HEK293 (cell line): ENCODE measurements around the gene ENO2.

Experiments
- CTCF ChIA-PET: fragments of 350-600 bp; formaldehyde crosslinking; extraction: SDS; loops from one replicate; lab custom pipeline; 2021; ENCODE audit warnings: antibody characterized with exemption; lab: Yijun Ruan, JAX
- POLR2A ChIA-PET: fragments of 300-600 bp; formaldehyde crosslinking; extraction: SDS; loops from one replicate; lab custom pipeline; 2020; ENCODE audit warnings: antibody characterized with exemption, inconsistent platforms; lab: Yijun Ruan, JAX
- H3K27ac ChIP-seq: fragments of 200-500 bp; sonication (Bioruptor generic); 2 replicates; pipeline ENCODE4 v1.5.1; 2014; ENCODE audit warnings: low read depth, low read length, control low read depth, inconsistent platforms; ENCODE audit errors: extremely low read depth
- H3K36me3 ChIP-seq, 2 experiments: fragments of 200-500 bp in 1 of 2; sonication (Bioruptor generic) in 1 of 2; 1 replicate in 1 of 2; 2 replicates in 1 of 2; pipeline ENCODE4 v1.5.1; 2014 to 2017; ENCODE audit warnings: inconsistent platforms in 2 of 2, low read length in 2 of 2; ENCODE audit not compliant: control insufficient read depth in 2 of 2, insufficient read depth in 1 of 2
- H3K4me1 ChIP-seq: fragments of 200-500 bp; sonication (Bioruptor generic); 2 replicates; pipeline ENCODE4 v1.5.1; 2014; ENCODE audit warnings: mild to moderate bottlenecking, low read length, inconsistent platforms; ENCODE audit not compliant: control insufficient read depth, insufficient read depth
- H3K4me3 ChIP-seq: 2 replicates; pipeline ENCODE4 v1.5.1; 2011; ENCODE audit warnings: low read depth, mild to moderate bottlenecking, control low read depth, low read length, moderate library complexity
- H3K9me3 ChIP-seq: fragments of 200-500 bp; sonication (Bioruptor generic); 2 replicates; pipeline ENCODE4 v1.5.1; 2014; ENCODE audit warnings: low read depth, low read length, inconsistent platforms; ENCODE audit not compliant: control insufficient read depth, insufficient read depth
- AEBP2 ChIP-seq: fragments of 450-650 bp; formaldehyde crosslinking; IDR thresholded peaks from 2 replicates; pipeline ENCODE4 v1.5.1; 2016; ENCODE audit warnings: missing biosample characterization, missing genetic modification characterization, borderline replicate concordance
- IKZF3 ChIP-seq: fragments of 450-650 bp; IDR thresholded peaks from 2 replicates; pipeline ENCODE4 v1.5.0; 2018; ENCODE audit warnings: missing biosample characterization, mild to moderate bottlenecking, missing genetic modification characterization, moderate library complexity
- KLF7 ChIP-seq: fragments of 450-650 bp; formaldehyde crosslinking; IDR thresholded peaks from 2 replicates; pipeline ENCODE4 v1.5.1; 2016; ENCODE audit warnings: missing biosample characterization, missing genetic modification characterization, borderline replicate concordance
- TRIM28 ChIP-seq: IDR thresholded peaks from 2 replicates; pipeline ENCODE4 v1.6.1; 2011; ENCODE audit warnings: low read length, control low read depth, borderline replicate concordance
- ZEB2 ChIP-seq: fragments of 450-650 bp; formaldehyde crosslinking; IDR thresholded peaks from 2 replicates; pipeline ENCODE4 v1.5.1; 2016; ENCODE audit warnings: missing biosample characterization, missing genetic modification characterization
- ZFP37 ChIP-seq: fragments of 450-650 bp; formaldehyde crosslinking; IDR thresholded peaks from 2 replicates; pipeline ENCODE4 v1.5.1; 2016; ENCODE audit warnings: missing biosample characterization, missing genetic modification characterization
- ZFP41 ChIP-seq: fragments of 450-650 bp; formaldehyde crosslinking; IDR thresholded peaks from 2 replicates; pipeline ENCODE4 v1.5.1; 2016; ENCODE audit warnings: missing biosample characterization, missing genetic modification characterization, borderline replicate concordance
- ZNF112 ChIP-seq: fragments of 450-650 bp; formaldehyde crosslinking; IDR thresholded peaks from 2 replicates; pipeline ENCODE4 v1.5.0; 2017; ENCODE audit warnings: missing biosample characterization, missing genetic modification characterization
- ZNF146 ChIP-seq: fragments of 450-650 bp; formaldehyde crosslinking; IDR thresholded peaks from 2 replicates; pipeline ENCODE4 v1.5.1; 2016; ENCODE audit warnings: missing biosample characterization, missing genetic modification characterization
- ZNF169 ChIP-seq: fragments of 450-650 bp; formaldehyde crosslinking; IDR thresholded peaks from 2 replicates; pipeline ENCODE4 v1.5.1; 2016; ENCODE audit warnings: missing biosample characterization, missing genetic modification characterization
- ZNF2 ChIP-seq: fragments of 450-650 bp; formaldehyde crosslinking; IDR thresholded peaks from 2 replicates; pipeline ENCODE4 v1.5.1; 2016; ENCODE audit warnings: missing biosample characterization, missing genetic modification characterization
- ZNF266 ChIP-seq: fragments of 450-650 bp; formaldehyde crosslinking; IDR thresholded peaks from 2 replicates; pipeline ENCODE4 v1.5.1; 2016; ENCODE audit warnings: missing biosample characterization, missing genetic modification characterization, low read depth
- ZNF335 ChIP-seq: fragments of 450-650 bp; formaldehyde crosslinking; conservative IDR thresholded peaks from 2 replicates; pipeline ENCODE4 v1.5.1; 2016; ENCODE audit warnings: missing biosample characterization, missing genetic modification characterization
- ZNF398 ChIP-seq: fragments of 450-650 bp; formaldehyde crosslinking; IDR thresholded peaks from 2 replicates; pipeline ENCODE4 v1.5.1; 2017; ENCODE audit warnings: missing biosample characterization, missing genetic modification characterization
- ZNF501 ChIP-seq: fragments of 450-650 bp; formaldehyde crosslinking; IDR thresholded peaks from 2 replicates; pipeline ENCODE4 v1.5.1; 2016; ENCODE audit warnings: missing biosample characterization, missing genetic modification characterization
- ZNF510 ChIP-seq: fragments of 450-650 bp; formaldehyde crosslinking; IDR thresholded peaks from 2 replicates; pipeline ENCODE4 v1.5.1; 2018; ENCODE audit warnings: mild to moderate bottlenecking, missing genetic modification characterization, missing biosample characterization; ENCODE audit not compliant: insufficient replicate concordance
- ZNF555 ChIP-seq: fragments of 450-650 bp; formaldehyde crosslinking; conservative IDR thresholded peaks from 2 replicates; pipeline ENCODE4 v1.5.1; 2017; ENCODE audit warnings: missing biosample characterization, mild to moderate bottlenecking, missing genetic modification characterization, inconsistent platforms
- ZNF677 ChIP-seq: fragments of 450-650 bp; IDR thresholded peaks from 2 replicates; pipeline ENCODE4 v1.5.0; 2018; ENCODE audit warnings: missing biosample characterization, mild to moderate bottlenecking, missing genetic modification characterization, moderate library complexity
- ZNF707 ChIP-seq: fragments of 450-650 bp; formaldehyde crosslinking; IDR thresholded peaks from 2 replicates; pipeline ENCODE4 v1.5.1; 2016; ENCODE audit warnings: missing biosample characterization, missing genetic modification characterization
- TF ChIP-seq, protein P1 (sequence below): fragments of 450-650 bp; formaldehyde crosslinking; IDR thresholded peaks from 2 replicates; pipeline ENCODE4 v1.5.1; 2016; ENCODE audit warnings: missing biosample characterization, missing genetic modification characterization
- TF ChIP-seq, protein P2 (sequence below): fragments of 450-650 bp; formaldehyde crosslinking; IDR thresholded peaks from 2 replicates; pipeline ENCODE4 v1.5.1; 2016; ENCODE audit warnings: missing biosample characterization, missing genetic modification characterization
- TF ChIP-seq, protein P3 (sequence below): fragments of 450-650 bp; formaldehyde crosslinking; IDR thresholded peaks from 2 replicates; pipeline ENCODE4 v1.5.1; 2016; ENCODE audit warnings: missing biosample characterization, missing genetic modification characterization
- TF ChIP-seq, protein P4 (sequence below): fragments of 450-650 bp; formaldehyde crosslinking; IDR thresholded peaks from 2 replicates; pipeline ENCODE4 v1.5.1; 2016; ENCODE audit warnings: missing biosample characterization, missing genetic modification characterization

The ENO2 gene

DNA sequence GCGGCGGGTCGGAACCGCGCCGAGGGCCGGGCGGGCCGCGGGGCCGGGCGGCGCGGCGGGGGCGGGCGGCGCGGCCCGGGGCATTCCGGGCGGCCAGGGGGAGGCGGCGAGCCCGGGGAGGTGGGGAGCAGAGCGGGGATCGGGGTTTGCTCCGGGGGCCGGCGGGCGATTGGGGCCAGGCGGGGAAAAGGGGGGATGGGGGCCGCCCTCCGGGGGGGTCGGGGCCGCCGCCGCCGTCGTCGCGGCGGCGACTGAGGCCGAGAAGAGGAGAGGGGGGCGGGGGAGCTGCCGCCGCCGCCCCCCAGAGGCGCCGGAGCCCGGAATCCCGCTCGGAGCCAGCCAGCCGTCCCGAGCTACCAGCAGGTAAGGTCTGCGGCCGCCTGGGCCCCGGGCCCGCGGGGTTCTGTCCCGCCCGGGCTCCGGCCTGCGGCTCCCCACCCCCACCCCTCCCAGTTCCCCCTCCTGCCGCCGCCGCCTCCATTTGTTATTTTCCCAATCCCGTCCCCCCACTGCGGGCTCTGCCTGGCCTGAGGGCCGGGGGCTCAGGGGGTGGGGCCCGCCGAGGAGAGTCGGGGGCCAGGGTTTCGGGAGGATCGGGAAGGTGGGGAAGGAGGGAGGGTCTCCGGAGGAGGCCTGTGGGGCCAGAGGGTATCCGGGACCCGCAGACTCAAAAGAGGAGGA, 13.8 kb downstream of the ENO2 start (continued):
- TF ChIP-seq, protein P1, sequence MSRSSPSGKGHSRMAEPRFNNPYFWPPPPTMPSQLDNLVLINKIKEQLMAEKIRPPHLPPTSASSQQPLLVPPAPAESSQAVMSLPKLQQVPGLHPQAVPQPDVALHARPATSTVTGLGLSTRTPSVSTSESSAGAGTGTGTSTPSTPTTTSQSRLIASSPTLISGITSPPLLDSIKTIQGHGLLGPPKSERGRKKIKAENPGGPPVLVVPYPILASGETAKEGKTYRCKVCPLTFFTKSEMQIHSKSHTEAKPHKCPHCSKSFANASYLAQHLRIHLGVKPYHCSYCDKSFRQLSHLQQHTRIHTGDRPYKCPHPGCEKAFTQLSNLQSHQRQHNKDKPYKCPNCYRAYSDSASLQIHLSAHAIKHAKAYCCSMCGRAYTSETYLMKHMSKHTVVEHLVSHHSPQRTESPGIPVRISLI: no peak
- TF ChIP-seq AEBP2 (tag by site-specific recombination): no peak

DNA sequence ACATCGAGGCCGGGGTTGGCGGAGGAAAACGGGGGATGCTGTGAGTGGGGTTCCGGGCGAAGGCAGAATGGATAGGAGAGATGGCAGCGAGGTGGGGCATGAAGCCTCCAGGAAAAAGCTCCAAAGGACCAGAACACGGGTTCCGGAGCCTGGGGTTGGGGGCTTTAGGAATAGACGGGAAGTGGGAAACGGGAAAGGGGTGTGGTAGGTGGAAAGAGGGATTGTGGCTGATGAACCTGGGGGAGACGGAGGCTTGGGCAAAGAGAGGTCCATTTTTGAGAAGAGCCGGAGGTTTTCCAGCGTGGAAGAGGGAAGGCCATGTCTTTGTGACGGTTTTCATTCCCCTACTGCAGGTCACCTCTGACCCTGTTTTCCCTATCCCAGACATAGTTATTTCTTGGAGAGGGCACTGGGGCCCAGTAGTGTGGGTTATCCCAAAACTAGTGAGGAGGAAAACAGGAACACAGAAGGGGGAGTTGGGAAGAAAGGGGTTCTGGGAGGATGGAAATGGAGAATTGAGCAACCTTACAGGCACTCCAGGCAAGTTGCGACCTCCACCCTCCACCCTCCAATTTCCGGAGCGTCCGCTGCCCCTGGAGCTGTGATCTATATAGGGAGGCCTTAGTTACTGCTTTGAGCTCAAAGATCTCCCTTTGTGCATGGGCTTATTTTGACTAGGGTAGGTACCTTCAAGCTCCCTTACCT, 14.5 kb downstream of the ENO2 start:
- CTCF ChIA-PET: interaction anchor here (0.8 to 1.2 kb wide), 3 partner anchors 9 to 56 kb away, joined by 3 to 5 read pairs (median 4); partner anchors contain the start of gene SPSB2
- H3K9me3 ChIP-seq: no peaks in the 10 kb centered on the region
- TF ChIP-seq ZNF335: peak; percentile 52
- no peak; the same call in 1 of the 2 replicates for TF ChIP-seq ZFP37 (tag by site-specific recombination)
- no peak for TF ChIP-seq ZNF555 (tag by site-specific recombination)
- no peak for TF ChIP-seq ZNF510 (tag by site-specific recombination)
- no peak for TF ChIP-seq KLF7
- TF ChIP-seq ZEB2 (tag by site-specific recombination): no peak
- TF ChIP-seq, protein P2, sequence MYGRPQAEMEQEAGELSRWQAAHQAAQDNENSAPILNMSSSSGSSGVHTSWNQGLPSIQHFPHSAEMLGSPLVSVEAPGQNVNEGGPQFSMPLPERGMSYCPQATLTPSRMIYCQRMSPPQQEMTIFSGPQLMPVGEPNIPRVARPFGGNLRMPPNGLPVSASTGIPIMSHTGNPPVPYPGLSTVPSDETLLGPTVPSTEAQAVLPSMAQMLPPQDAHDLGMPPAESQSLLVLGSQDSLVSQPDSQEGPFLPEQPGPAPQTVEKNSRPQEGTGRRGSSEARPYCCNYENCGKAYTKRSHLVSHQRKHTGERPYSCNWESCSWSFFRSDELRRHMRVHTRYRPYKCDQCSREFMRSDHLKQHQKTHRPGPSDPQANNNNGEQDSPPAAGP (tag by site-specific recombination): no peak; the same call in 1 of the 2 replicates
- TF ChIP-seq ZNF169 (tag by site-specific recombination): no peak
- TF ChIP-seq ZNF707 (tag by site-specific recombination): no peak
- TF ChIP-seq, protein P3, sequence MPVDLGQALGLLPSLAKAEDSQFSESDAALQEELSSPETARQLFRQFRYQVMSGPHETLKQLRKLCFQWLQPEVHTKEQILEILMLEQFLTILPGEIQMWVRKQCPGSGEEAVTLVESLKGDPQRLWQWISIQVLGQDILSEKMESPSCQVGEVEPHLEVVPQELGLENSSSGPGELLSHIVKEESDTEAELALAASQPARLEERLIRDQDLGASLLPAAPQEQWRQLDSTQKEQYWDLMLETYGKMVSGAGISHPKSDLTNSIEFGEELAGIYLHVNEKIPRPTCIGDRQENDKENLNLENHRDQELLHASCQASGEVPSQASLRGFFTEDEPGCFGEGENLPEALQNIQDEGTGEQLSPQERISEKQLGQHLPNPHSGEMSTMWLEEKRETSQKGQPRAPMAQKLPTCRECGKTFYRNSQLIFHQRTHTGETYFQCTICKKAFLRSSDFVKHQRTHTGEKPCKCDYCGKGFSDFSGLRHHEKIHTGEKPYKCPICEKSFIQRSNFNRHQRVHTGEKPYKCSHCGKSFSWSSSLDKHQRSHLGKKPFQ (tag by site-specific recombination): no peak
- no peak for TF ChIP-seq ZFP41 (tag by site-specific recombination)
- no peak for TF ChIP-seq TRIM28
- TF ChIP-seq IKZF3 (tag by site-specific recombination): peak; percentile 88
- TF ChIP-seq ZNF2 (tag by site-specific recombination): 0 out of 2 replicates have a peak, but pooled peaks have one; percentile 17
- TF ChIP-seq ZNF112 (tag by site-specific recombination): no peak
- TF ChIP-seq ZNF266: no peak
- peak; percentile 3; the same call in 1 of the 2 replicates for TF ChIP-seq ZNF398 (tag by site-specific recombination)
- TF ChIP-seq ZNF501 (tag by site-specific recombination): 0 out of 2 replicates have a peak, but pooled peaks have one; percentile 5
- TF ChIP-seq, protein P4, sequence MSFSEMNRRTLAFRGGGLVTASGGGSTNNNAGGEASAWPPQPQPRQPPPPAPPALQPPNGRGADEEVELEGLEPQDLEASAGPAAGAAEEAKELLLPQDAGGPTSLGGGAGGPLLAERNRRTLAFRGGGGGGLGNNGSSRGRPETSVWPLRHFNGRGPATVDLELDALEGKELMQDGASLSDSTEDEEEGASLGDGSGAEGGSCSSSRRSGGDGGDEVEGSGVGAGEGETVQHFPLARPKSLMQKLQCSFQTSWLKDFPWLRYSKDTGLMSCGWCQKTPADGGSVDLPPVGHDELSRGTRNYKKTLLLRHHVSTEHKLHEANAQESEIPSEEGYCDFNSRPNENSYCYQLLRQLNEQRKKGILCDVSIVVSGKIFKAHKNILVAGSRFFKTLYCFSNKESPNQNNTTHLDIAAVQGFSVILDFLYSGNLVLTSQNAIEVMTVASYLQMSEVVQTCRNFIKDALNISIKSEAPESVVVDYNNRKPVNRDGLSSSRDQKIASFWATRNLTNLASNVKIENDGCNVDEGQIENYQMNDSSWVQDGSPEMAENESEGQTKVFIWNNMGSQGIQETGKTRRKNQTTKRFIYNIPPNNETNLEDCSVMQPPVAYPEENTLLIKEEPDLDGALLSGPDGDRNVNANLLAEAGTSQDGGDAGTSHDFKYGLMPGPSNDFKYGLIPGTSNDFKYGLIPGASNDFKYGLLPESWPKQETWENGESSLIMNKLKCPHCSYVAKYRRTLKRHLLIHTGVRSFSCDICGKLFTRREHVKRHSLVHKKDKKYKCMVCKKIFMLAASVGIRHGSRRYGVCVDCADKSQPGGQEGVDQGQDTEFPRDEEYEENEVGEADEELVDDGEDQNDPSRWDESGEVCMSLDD: peak; percentile 84; the same call in 1 of the 2 replicates
- no peak for TF ChIP-seq ZNF146 (tag by site-specific recombination)
- TF ChIP-seq ZNF677 (tag by site-specific recombination): no peak

More for the DNA sequence above, 14.5 kb downstream of the ENO2 start:
- Histone ChIP-seq H3K4me1 (peaks cover 28% of the 10 kb centered on the region), H3K36me3 (peaks cover 5 to 34% of the 10 kb centered on the region in 2 experiments; a peak in 2 of 3 replicates), H3K4me3 (peak overlapping the region; percentile 74), H3K27ac (peak overlapping the region; percentile 69; the same call in 1 of the 2 replicates)
- POLR2A ChIA-PET: interaction anchor here (0.9 to 4.3 kb wide), 5 partner anchors 9 to 159 kb away, joined by 3 to 32 read pairs (median 7); partner anchors contain the start of genes C12orf57, RNU7-1 and SPSB2
